Neuronal stem cell (in vitro differentiated cells): ENCODE data around the gene ELAVL1.

Experiments
- DNase-seq: peaks from one replicate; pipeline ENCODE4 v3.0.0-alpha.2; 2013; ENCODE audit warnings: low spot score
- H2AFZ ChIP-seq: one replicate; pipeline ENCODE4 v1.6.1; 2013; ENCODE audit warnings: mild to moderate bottlenecking, low read length, inconsistent platforms
- H2AK5ac ChIP-seq: 2 replicates; pipeline ENCODE4 v1.6.1; 2013; ENCODE audit warnings: low read depth, mild to moderate bottlenecking, inconsistent platforms, low read length, moderate library complexity, mixed read lengths
- H2BK120ac ChIP-seq: 2 replicates; pipeline ENCODE4 v1.6.1; 2013; ENCODE audit warnings: low read depth, mild to moderate bottlenecking, inconsistent platforms, low read length, moderate library complexity, mixed read lengths
- H2BK12ac ChIP-seq: one replicate; pipeline ENCODE4 v1.6.1; 2013; ENCODE audit warnings: low read length, inconsistent platforms
- H2BK15ac ChIP-seq: 2 replicates; pipeline ENCODE4 v1.6.1; 2013; ENCODE audit warnings: mild to moderate bottlenecking, low read length, inconsistent platforms, mixed read lengths
- H2BK5ac ChIP-seq: one replicate; pipeline ENCODE4 v1.6.1; 2013; ENCODE audit warnings: inconsistent platforms, mild to moderate bottlenecking, low read length, moderate library complexity
- H3K14ac ChIP-seq: one replicate; pipeline ENCODE4 v1.6.1; 2013; ENCODE audit warnings: low read length, inconsistent platforms
- H3K18ac ChIP-seq: 2 replicates; pipeline ENCODE4 v1.6.1; 2013; ENCODE audit warnings: low read length, inconsistent platforms
- H3K23ac ChIP-seq: 2 replicates; pipeline ENCODE4 v1.6.1; 2013; ENCODE audit warnings: low read depth, mild to moderate bottlenecking, mixed read lengths, low read length, inconsistent platforms; ENCODE audit not compliant: poor library complexity
- H3K27ac ChIP-seq: replicated peaks from 3 replicates; pipeline ENCODE4 v1.5.1; 2013; ENCODE audit warnings: low read length, inconsistent platforms
- H3K27me3 ChIP-seq, 3 experiments: 2 replicates each; pipeline ENCODE4 v1.6.1; 2013; ENCODE audit warnings: low read length in 3 of 3, mild to moderate bottlenecking in 2 of 3, inconsistent platforms in 1 of 3, low read depth in 1 of 3, mixed read lengths in 1 of 3, moderate library complexity in 1 of 3; ENCODE audit not compliant: control insufficient read depth in 3 of 3, insufficient read depth in 3 of 3
- H3K36me3 ChIP-seq, 2 donors: replicated peaks in 1 of 2; 2 replicates each; pipeline ENCODE4 v1.6.1; 2013; ENCODE audit warnings: low read length in 2 of 2; ENCODE audit not compliant: control insufficient read depth in 2 of 2, insufficient read depth in 2 of 2
- H3K4ac ChIP-seq: 2 replicates; pipeline ENCODE4 v1.6.1; 2013; ENCODE audit warnings: inconsistent platforms, mild to moderate bottlenecking, low read length, moderate library complexity
- H3K4me1 ChIP-seq, 2 donors: 1 replicate in 1 of 2; 2 replicates in 1 of 2; pipeline ENCODE4 v1.6.1; 2013; ENCODE audit warnings: low read length in 2 of 2, low read depth in 1 of 2; ENCODE audit not compliant: control insufficient read depth in 2 of 2, insufficient read depth in 1 of 2
- H3K4me2 ChIP-seq: one replicate; pipeline ENCODE4 v1.6.1; 2013; ENCODE audit warnings: mild to moderate bottlenecking, low read length, inconsistent platforms; ENCODE audit not compliant: insufficient read depth, poor library complexity, severe bottlenecking
- H3K4me3 ChIP-seq, 2 donors: 2 replicates each; pipeline ENCODE4 v1.5.1; 2013; ENCODE audit warnings: low read length in 2 of 2, mild to moderate bottlenecking in 2 of 2, inconsistent platforms in 1 of 2, moderate library complexity in 1 of 2
- H3K79me1 ChIP-seq: one replicate; pipeline ENCODE4 v1.6.1; 2013; ENCODE audit warnings: low read depth, mild to moderate bottlenecking, inconsistent platforms, low read length, moderate library complexity
- H3K9ac ChIP-seq: one replicate; pipeline ENCODE4 v1.6.1; 2013; ENCODE audit warnings: mild to moderate bottlenecking, low read depth, low read length, inconsistent platforms; ENCODE audit not compliant: poor library complexity
- H3K9me3 ChIP-seq, 2 donors: replicated peaks in 1 of 2; 2 replicates each; pipeline versions ENCODE3 to v1.6.1; 2013; ENCODE audit warnings: low read length in 2 of 2, mild to moderate bottlenecking in 2 of 2, inconsistent platforms in 1 of 2, low read depth in 1 of 2, mixed read lengths in 1 of 2, moderate library complexity in 1 of 2; ENCODE audit not compliant: control insufficient read depth in 2 of 2, insufficient read depth in 1 of 2
- H4K8ac ChIP-seq: one replicate; pipeline ENCODE4 v1.6.1; 2013; ENCODE audit warnings: low read depth, mild to moderate bottlenecking, inconsistent platforms, low read length, moderate library complexity
- H4K91ac ChIP-seq: one replicate; pipeline ENCODE4 v1.6.1; 2013; ENCODE audit warnings: low read length, low read depth, mild to moderate bottlenecking, inconsistent platforms; ENCODE audit not compliant: poor library complexity
- WGBS, 2 donors: extraction: QIAGEN DNeasy Blood & Tissue Kit; methylation state at CpG; one replicate each; pipeline ENCODE4 v1.1.7; 2013; ENCODE audit warnings: missing lambda C conversion rate in 2 of 2, mixed read lengths in 1 of 2; ENCODE audit not compliant: insufficient read length in 2 of 2, insufficient replicate concordance in 1 of 2; ENCODE audit errors: extremely low coverage in 2 of 2; 5-methylcytosine and 5-hydroxymethylcytosine counted together

The ELAVL1 gene

DNA sequence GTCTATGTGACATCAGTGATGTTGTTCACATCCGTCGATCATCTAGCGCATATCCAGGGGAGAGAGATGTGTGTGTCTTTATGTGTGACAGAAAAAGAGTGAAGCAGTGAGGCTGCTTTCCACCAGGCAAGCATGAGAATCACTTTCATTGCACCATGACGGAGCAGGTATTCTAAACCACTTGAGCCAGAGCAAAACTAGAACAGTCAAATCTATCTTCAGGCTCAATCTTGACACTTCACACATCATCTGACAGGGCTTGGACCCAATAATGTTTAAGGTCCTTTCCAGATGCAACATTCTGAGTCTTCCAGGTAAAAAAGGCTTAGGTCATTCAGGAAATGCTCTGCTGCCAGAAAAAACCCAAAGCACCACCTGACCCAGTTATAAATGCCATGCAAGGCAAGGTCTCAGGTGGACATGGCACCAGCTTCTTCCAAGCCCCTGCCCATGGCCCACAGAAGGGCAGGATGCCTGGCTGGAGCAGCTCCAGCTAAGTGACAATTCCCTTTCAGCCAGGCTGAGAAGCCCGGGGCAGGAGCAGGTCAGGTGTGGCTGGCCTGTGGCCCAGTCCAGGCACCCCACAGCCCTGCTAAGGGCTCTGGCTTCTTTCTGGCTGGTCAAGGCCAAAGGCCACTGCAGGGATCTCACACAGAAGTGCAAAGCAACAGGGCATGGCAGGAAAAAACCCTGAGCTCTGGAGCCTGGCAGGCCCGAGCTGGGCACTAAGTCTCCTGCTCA is 5.0 kb downstream of the ELAVL1 start:
- peaks cover 11 to 13% of the 10 kb centered on the region in 2 donors for H3K4me1 ChIP-seq
- no peaks in the 10 kb centered on the region for H3K27me3 ChIP-seq
- no CpG with 5 or more reads among the region's 6 CpGs for WGBS, 2 donors
- peak overlapping the region; percentile 45 for H3K9ac ChIP-seq
- no peak overlapping the region for H2BK15ac ChIP-seq
- H3K4me2 ChIP-seq = no peak overlapping the region
- no peak overlapping the region for H2BK12ac ChIP-seq
- no peak overlapping the region for H2BK5ac ChIP-seq
- H3K79me1 ChIP-seq = peaks cover 13% of the 10 kb centered on the region
- H2BK120ac ChIP-seq = no peak overlapping the region
- H4K91ac ChIP-seq = no peak overlapping the region
- no peak overlapping the region for H3K23ac ChIP-seq
- no peaks in the 10 kb centered on the region for H3K9me3 ChIP-seq
- no peak overlapping the region for H3K4ac ChIP-seq
- no peak for DNase-seq
- H3K27ac ChIP-seq = no peak overlapping the region
- no peak overlapping the region for H2AFZ ChIP-seq
- no peak overlapping the region for H2AK5ac ChIP-seq
- H3K18ac ChIP-seq = no peak overlapping the region
- H3K36me3 ChIP-seq = peaks cover 20 to 60% of the 10 kb centered on the region in 2 donors
- H3K4me3 ChIP-seq = no peak overlapping the region
- H3K14ac ChIP-seq = no peak overlapping the region
- no peak overlapping the region for H4K8ac ChIP-seq

- Histone ChIP-seq H3K36me3 (peaks cover 20 to 60% of the 10 kb centered on the region in 2 donors), H2AK5ac (no peak overlapping the region), H2BK15ac (no peak overlapping the region), H3K18ac (no peak overlapping the region), H2BK120ac (no peak overlapping the region), H3K9ac (no peak overlapping the region), H2BK5ac (no peak overlapping the region), H3K4ac (no peak overlapping the region), H4K91ac (no peak overlapping the region), H3K79me1 (peaks cover 10% of the 10 kb centered on the region), H3K23ac (no peak overlapping the region), H2BK12ac (no peak overlapping the region), H3K9me3 (no peaks in the 10 kb centered on the region), H3K4me3 (no peak overlapping the region), H3K4me2 (no peak overlapping the region), H3K27ac (no peak overlapping the region), H3K27me3 (no peaks in the 10 kb centered on the region), H3K4me1 (peaks cover 11 to 14% of the 10 kb centered on the region in 2 donors), H3K14ac (no peak overlapping the region), H2AFZ (no peak overlapping the region), H4K8ac (no peak overlapping the region)
- DNase-seq = no peak
- WGBS, 2 donors = no CpG with 5 or more reads among the region's 4 CpGs
Observed at GRCh38 chr19:7999376-7999775, 6.1 kb downstream of the ELAVL1 start.

GRCh38 chr19:7997809-7998480 is 7.5 kb downstream of the ELAVL1 start:
- Histone ChIP-seq H3K4ac (no peak overlapping the region), H2BK120ac (no peak overlapping the region), H3K36me3 (peaks cover 22 to 70% of the 10 kb centered on the region in 2 donors), H3K9ac (no peak overlapping the region), H3K4me2 (no peak overlapping the region), H3K27ac (no peak overlapping the region), H4K91ac (no peak overlapping the region), H3K79me1 (peaks cover 12% of the 10 kb centered on the region), H2BK15ac (no peak overlapping the region), H3K27me3 (no peaks in the 10 kb centered on the region), H3K9me3 (no peaks in the 10 kb centered on the region), H3K4me3 (no peak overlapping the region), H2BK5ac (no peak overlapping the region), H3K18ac (no peak overlapping the region), H2AFZ (no peak overlapping the region), H4K8ac (no peak overlapping the region), H3K4me1 (peaks cover 5 to 10% of the 10 kb centered on the region in 2 donors), H2BK12ac (no peak overlapping the region), H3K23ac (no peak overlapping the region), H2AK5ac (no peak overlapping the region), H3K14ac (no peak overlapping the region)
- DNase-seq = no peak
- no CpG with 5 or more reads among the region's 12 CpGs for WGBS, 2 donors

- Histone ChIP-seq H2AFZ (no peak overlapping the region), H4K91ac (no peak overlapping the region), H3K14ac (no peak overlapping the region), H3K27me3 (no peaks in the 10 kb centered on the region), H3K79me1 (peaks cover 13% of the 10 kb centered on the region), H3K4ac (no peak overlapping the region), H3K9me3 (no peaks in the 10 kb centered on the region), H4K8ac (no peak overlapping the region), H3K9ac (no peak overlapping the region), H3K36me3 (peaks cover 25 to 77% of the 10 kb centered on the region in 2 donors), H2BK120ac (no peak overlapping the region), H2AK5ac (no peak overlapping the region), H3K27ac (no peak overlapping the region), H3K4me2 (no peak overlapping the region), H2BK5ac (no peak overlapping the region), H3K4me1 (peaks cover 1 to 3% of the 10 kb centered on the region in 2 donors), H3K23ac (no peak overlapping the region), H3K4me3 (no peak overlapping the region), H2BK15ac (no peak overlapping the region), H3K18ac (no peak overlapping the region), H2BK12ac (no peak overlapping the region)
- no CpG with 5 or more reads among the region's 3 CpGs for WGBS, 2 donors
- DNase-seq = no peak
Observed at GRCh38 chr19:7996883-7997282, 8.6 kb downstream of the ELAVL1 start.
